HepG2 (cell line): ENCODE measurements around the gene SAPCD2. TPM values are rescaled to one million over a fixed set of nuclear protein-coding genes. Genes with fewer than 3 reads are reported as not detected.

ENCODE experiments used
- ATAC-seq: fragments of 200-7000 bp; cut with Tn5 transposase; 3 replicates; pipeline ENCODE4 v1.9.1; 2020; ENCODE audit warnings: mild to moderate bottlenecking, moderate library complexity
- BruUV-seq: library from RNA; stranded (reverse); fragments of 400-500 nt; replicated peaks from 2 replicates; lab custom pipeline; 2021; lab: Mats Ljungman, UMichigan
- CTCF ChIA-PET: fragments of 300-600 bp; formaldehyde crosslinking; extraction: SDS; loops from one replicate; lab custom pipeline; 2021; ENCODE audit warnings: low total read pairs, inconsistent platforms, low intra/inter-chr PET ratio; lab: Yijun Ruan, JAX
- POLR2A ChIA-PET: fragments of 350-600 bp; sonication (Branson Sonifier 250); formaldehyde crosslinking; loops from one replicate; lab custom pipeline; 2020; ENCODE audit warnings: antibody characterized with exemption, inconsistent platforms; lab: Yijun Ruan, JAX
- DNase-seq: peaks from one replicate; pipeline ENCODE4 v3.0.0-alpha.2; 2015; ENCODE audit warnings: low spot score
- FAIRE-seq: peaks from 3 replicates; lab custom pipeline; 2011; peaks lifted over from hg19 to GRCh38; lab: Jason Lieb, UNC
- H2AFZ ChIP-seq: one replicate; pipeline ENCODE4 v1.6.1; 2011; ENCODE audit warnings: low read length, inconsistent platforms
- H3K27ac ChIP-seq: fragments of 300-600 bp; 3 replicates; pipeline ENCODE4 v1.8.0; 2011; ENCODE audit warnings: mixed run types, mild to moderate bottlenecking, mixed read lengths, low read length, inconsistent platforms; ENCODE audit not compliant: insufficient read depth; ENCODE audit errors: extremely low read length
- H3K27me3 ChIP-seq, 2 experiments: fragments of 200-600 bp in 1 of 2; 2 replicates in 1 of 2; 3 replicates in 1 of 2; pipeline versions ENCODE4 v1.6.0 to v1.8.0; 2011; ENCODE audit warnings: low read length in 2 of 2, mild to moderate bottlenecking in 2 of 2, moderate library complexity in 2 of 2, inconsistent platforms in 1 of 2; ENCODE audit not compliant: insufficient read depth in 2 of 2, control insufficient read depth in 1 of 2
- H3K36me3 ChIP-seq, 2 experiments: fragments of 200-600 bp in 1 of 2; replicated peaks in 1 of 2; 2 replicates in 1 of 2; 3 replicates in 1 of 2; pipeline versions ENCODE4 v1.5.1 to v1.8.0; 2011; ENCODE audit warnings: low read length in 2 of 2, inconsistent platforms in 1 of 2; ENCODE audit not compliant: insufficient read depth in 2 of 2, control insufficient read depth in 1 of 2
- H3K4me1 ChIP-seq: 2 replicates; pipeline ENCODE4 v1.5.1; 2012; ENCODE audit warnings: low read length, inconsistent platforms; ENCODE audit not compliant: insufficient read depth
- H3K4me2 ChIP-seq: 2 replicates; pipeline ENCODE4 v1.6.0; 2011; ENCODE audit warnings: low read depth, low read length, inconsistent platforms
- H3K4me3 ChIP-seq, 3 experiments: fragments of 200-600 bp in 1 of 3; sonication (generic), shearing (Covaris generic) in 1 of 3; replicated peaks in 1 of 3; 2 replicates each; pipeline ENCODE4 v1.5.1; 2011 to 2016; ENCODE audit warnings: low read length in 3 of 3, inconsistent platforms in 2 of 3, low read depth in 2 of 3, mild to moderate bottlenecking in 2 of 3, control low read depth in 1 of 3, mixed read lengths in 1 of 3; ENCODE audit not compliant: insufficient read depth in 1 of 3
- H3K79me2 ChIP-seq: one replicate; pipeline ENCODE4 v1.6.1; 2011; ENCODE audit warnings: low read length, inconsistent platforms; ENCODE audit not compliant: insufficient read depth
- H3K9ac ChIP-seq: 2 replicates; pipeline ENCODE4 v1.6.0; 2011; ENCODE audit warnings: mild to moderate bottlenecking, low read depth, low read length, inconsistent platforms; ENCODE audit not compliant: insufficient read depth
- H3K9me3 ChIP-seq: 2 replicates; pipeline ENCODE4 v1.5.1; 2012; ENCODE audit warnings: mild to moderate bottlenecking, low read length
- H4K20me1 ChIP-seq: 2 replicates; pipeline ENCODE4 v1.6.0; 2011; ENCODE audit warnings: inconsistent platforms, mild to moderate bottlenecking, low read length, moderate library complexity; ENCODE audit not compliant: insufficient read depth
- HDAC6 ChIP-seq: fragments of 200-600 bp; sonication (generic); IDR thresholded peaks from 2 replicates; pipeline ENCODE4 v1.7.0; 2017; ENCODE audit warnings: mild to moderate bottlenecking, antibody characterized with exemption, low read length, low read depth
- MTA1 ChIP-seq: sonication (generic); formaldehyde crosslinking; IDR thresholded peaks from 2 replicates; pipeline ENCODE4 v1.4.0; 2020; ENCODE audit warnings: missing genetic modification reagents, mild to moderate bottlenecking, borderline replicate concordance
- SP2 ChIP-seq: sonication (generic); formaldehyde crosslinking; IDR thresholded peaks from 2 replicates; pipeline ENCODE4 v1.5.1; 2020; ENCODE audit warnings: mild to moderate bottlenecking, missing genetic modification reagents
- ZBTB1 ChIP-seq: sonication (generic); formaldehyde crosslinking; IDR thresholded peaks from 2 replicates; pipeline ENCODE4 v1.4.0; 2020; ENCODE audit warnings: missing genetic modification reagents, borderline replicate concordance
- ZNF766 ChIP-seq: sonication (generic); formaldehyde crosslinking; IDR thresholded peaks from 2 replicates; pipeline ENCODE4 v1.5.0; 2020; ENCODE audit warnings: missing genetic modification reagents, borderline replicate concordance
- ZNF782 ChIP-seq: sonication (generic); formaldehyde crosslinking; IDR thresholded peaks from 2 replicates; pipeline ENCODE4 v1.4.0; 2020; ENCODE audit warnings: missing genetic modification reagents, mild to moderate bottlenecking, borderline replicate concordance
- WGBS: methylation state at CpG from one replicate; pipeline ENCODE4 v1.1.6; 2017; ENCODE audit warnings: low lambda C conversion rate; 5-methylcytosine and 5-hydroxymethylcytosine counted together
- in situ Hi-C: cut with HindIII; loops from 2 replicates; pipeline ENCODE4 v1.10.0; 2017; ENCODE audit warnings: low pct_unique_long_range_greater_than_20kb; ENCODE audit not compliant: extremely low pct_ligation_motif_present
- intact Hi-C: fragments of 100-400 bp; cut with micrococcal nuclease; formaldehyde crosslinking; loops from one replicate; pipeline ENCODE4 v1.10.0; 2022; ENCODE audit not compliant: unreplicated experiment
- polyA plus RNA-seq, 8 experiments: library from polyadenylated mRNA; depleted of rRNA in 3 of 8; stranded (reverse) in 7 of 8; unstranded in 1 of 8; fragments of >200 nt; fragmentation: Illumina TruSeq in 4 of 8; extraction: Trizol in 4 of 8; gene quantifications; 2 replicates each; pipeline versions ENCODE4 v1.2.1 to v1.2.3, GENCODE V29; 2011 to 2016; ENCODE audit warnings: low read depth in 4 of 8, missing spikeins in 1 of 8, mixed read lengths in 1 of 8; ENCODE audit not compliant: insufficient read depth in 1 of 8
- total RNA-seq, 5 experiments: library from RNA; depleted of rRNA; stranded (reverse); fragments of >200 nt; fragmentation: Illumina TruSeq; extraction: Trizol; gene quantifications; 2 replicates each; pipeline ENCODE4 v1.2.3, GENCODE V29; 2016; ENCODE audit warnings: low read depth in 1 of 5
- TF ChIP-seq, protein P1 (sequence below): sonication (generic); formaldehyde crosslinking; IDR thresholded peaks from 2 replicates; pipeline ENCODE4 v1.4.0; 2020; ENCODE audit warnings: mild to moderate bottlenecking, missing genetic modification reagents, borderline replicate concordance

The SAPCD2 gene
- total and polyA plus RNA-seq, 2 of the 13 experiments (the other 11 are each of a cell fraction or from before 2014, with no cell fraction given): 21.9 to 42.8 TPM

- no peak for TF ChIP-seq ZNF766
- TF ChIP-seq HDAC6: no peak
- TF ChIP-seq SP2: no peak
- no peak for TF ChIP-seq ZNF782 (CRISPR knock-in tag)
- TF ChIP-seq MTA1 (CRISPR knock-in tag): no peak
- no peak for TF ChIP-seq ZBTB1 (CRISPR knock-in tag)
- TF ChIP-seq, protein P1, sequence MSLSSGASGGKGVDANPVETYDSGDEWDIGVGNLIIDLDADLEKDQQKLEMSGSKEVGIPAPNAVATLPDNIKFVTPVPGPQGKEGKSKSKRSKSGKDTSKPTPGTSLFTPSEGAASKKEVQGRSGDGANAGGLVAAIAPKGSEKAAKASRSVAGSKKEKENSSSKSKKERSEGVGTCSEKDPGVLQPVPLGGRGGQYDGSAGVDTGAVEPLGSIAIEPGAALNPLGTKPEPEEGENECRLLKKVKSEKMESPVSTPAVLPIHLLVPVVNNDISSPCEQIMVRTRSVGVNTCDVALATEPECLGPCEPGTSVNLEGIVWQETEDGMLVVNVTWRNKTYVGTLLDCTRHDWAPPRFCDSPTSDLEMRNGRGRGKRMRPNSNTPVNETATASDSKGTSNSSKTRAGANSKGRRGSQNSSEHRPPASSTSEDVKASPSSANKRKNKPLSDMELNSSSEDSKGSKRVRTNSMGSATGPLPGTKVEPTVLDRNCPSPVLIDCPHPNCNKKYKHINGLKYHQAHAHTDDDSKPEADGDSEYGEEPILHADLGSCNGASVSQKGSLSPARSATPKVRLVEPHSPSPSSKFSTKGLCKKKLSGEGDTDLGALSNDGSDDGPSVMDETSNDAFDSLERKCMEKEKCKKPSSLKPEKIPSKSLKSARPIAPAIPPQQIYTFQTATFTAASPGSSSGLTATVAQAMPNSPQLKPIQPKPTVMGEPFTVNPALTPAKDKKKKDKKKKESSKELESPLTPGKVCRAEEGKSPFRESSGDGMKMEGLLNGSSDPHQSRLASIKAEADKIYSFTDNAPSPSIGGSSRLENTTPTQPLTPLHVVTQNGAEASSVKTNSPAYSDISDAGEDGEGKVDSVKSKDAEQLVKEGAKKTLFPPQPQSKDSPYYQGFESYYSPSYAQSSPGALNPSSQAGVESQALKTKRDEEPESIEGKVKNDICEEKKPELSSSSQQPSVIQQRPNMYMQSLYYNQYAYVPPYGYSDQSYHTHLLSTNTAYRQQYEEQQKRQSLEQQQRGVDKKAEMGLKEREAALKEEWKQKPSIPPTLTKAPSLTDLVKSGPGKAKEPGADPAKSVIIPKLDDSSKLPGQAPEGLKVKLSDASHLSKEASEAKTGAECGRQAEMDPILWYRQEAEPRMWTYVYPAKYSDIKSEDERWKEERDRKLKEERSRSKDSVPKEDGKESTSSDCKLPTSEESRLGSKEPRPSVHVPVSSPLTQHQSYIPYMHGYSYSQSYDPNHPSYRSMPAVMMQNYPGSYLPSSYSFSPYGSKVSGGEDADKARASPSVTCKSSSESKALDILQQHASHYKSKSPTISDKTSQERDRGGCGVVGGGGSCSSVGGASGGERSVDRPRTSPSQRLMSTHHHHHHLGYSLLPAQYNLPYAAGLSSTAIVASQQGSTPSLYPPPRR: no peak
- H3K27me3 ChIP-seq: no peaks in the 10 kb centered on the region; a peak in 2 of 5 replicates
- no peak overlapping the region for H3K9ac ChIP-seq
- ChIA-PET CTCF (no interaction called here), POLR2A (interaction anchor here (4.4 kb wide), 1 partner anchor 18 kb away, joined by 55 read pairs; the partner anchor contains the start of gene SAPCD2)
- H3K79me2 ChIP-seq: peaks cover 9% of the 10 kb centered on the region
- no peaks in the 10 kb centered on the region for H3K9me3 ChIP-seq
- H3K4me3 ChIP-seq: peak overlapping the region in 1 of 3 experiments; percentile 84; a peak in 1 of 6 replicates
- no peak overlapping the region for H2AFZ ChIP-seq
- FAIRE-seq: no peak
- H4K20me1 ChIP-seq: no peaks in the 10 kb centered on the region; the same call in 1 of the 2 replicates
- H3K4me1 ChIP-seq: peaks cover 37% of the 10 kb centered on the region
- ATAC-seq: no peak
- no peak overlapping the region for H3K27ac ChIP-seq
- intact Hi-C loops (no loop called here), in situ Hi-C loops (no loop called here)
- DNase-seq: no peak
- peak overlapping the region; percentile 84; the same call in 1 of the 2 replicates for H3K4me2 ChIP-seq
- 91% methylated on average over 7 of the region's 8 CpGs for WGBS
- H3K36me3 ChIP-seq: no peaks in the 10 kb centered on the region
- BruUV-seq: no TSS peak
These were observed 18.1 kb downstream of the SAPCD2 start for GRCh38 chr9:137052293-137052692.
